DMS114 treated with DMSO at 0.1 percent for 48 hours (cell line): ENCODE measurements around the gene EGLN1.
"Not testable (repeated sequence)": the region's sequence is repeated elsewhere in the genome, so short reads cannot be mapped to it uniquely, and the experiment has no call there.

Source experiments
- DNase-seq: peaks from one replicate; lab custom pipeline; 2025; ENCODE audit not compliant: unreplicated experiment; lab: John Stamatoyannopoulos, UW

The EGLN1 gene

GRCh38 chr1:231364192-231364591 lies 57.9 kb downstream of the EGLN1 start:
- DNase-seq = no peak

GRCh38 chr1:231363624-231364023 lies 58.5 kb downstream of the EGLN1 start:
- DNase-seq = no peak

- DNase-seq = no peak
These were observed 59.8 kb downstream of the EGLN1 start for GRCh38 chr1:231362325-231362724.

GRCh38 chr1:231359113-231359512 lies 63.0 kb downstream of the EGLN1 start:
- DNase-seq = no peak

GRCh38 chr1:231357831-231358354 lies 64.2 kb downstream of the EGLN1 start:
- peak; percentile 63 for DNase-seq

GRCh38 chr1:231357187-231357772 lies 64.8 kb downstream of the EGLN1 start:
- no peak for DNase-seq

- DNase-seq = no peak
These were observed 66.9 kb downstream of the EGLN1 start for GRCh38 chr1:231355171-231355570.

GRCh38 chr1:231354330-231355020 lies 67.6 kb downstream of the EGLN1 start:
- DNase-seq = no peak

- no peak for DNase-seq
These were observed 69.0 kb downstream of the EGLN1 start for GRCh38 chr1:231353086-231353485.

GRCh38 chr1:231351816-231352215 lies 70.3 kb downstream of the EGLN1 start:
- DNase-seq = no peak

GRCh38 chr1:231348856-231349255 lies 73.2 kb downstream of the EGLN1 start:
- not testable (repeated sequence) for DNase-seq

GRCh38 chr1:231348442-231348841 lies 73.6 kb downstream of the EGLN1 start:
- DNase-seq = no peak

- DNase-seq = no peak
These were observed 74.1 kb downstream of the EGLN1 start for GRCh38 chr1:231347961-231348360.

GRCh38 chr1:231340328-231341013 lies 81.6 kb downstream of the EGLN1 start:
- DNase-seq = no peak

GRCh38 chr1:231338270-231339128 lies 83.6 kb downstream of the EGLN1 start, which contains the start of gene SPRTN:
Gene SPRTN, plus strand, starts transcription at chr1:231338293. Its CDS starts 91 bp downstream, at chr1:231338384.
- no peak for DNase-seq

GRCh38 chr1:231337472-231338269 lies 84.4 kb downstream of the EGLN1 start, which contains the start of gene EXOC8:
Gene EXOC8, minus strand, starts transcription at chr1:231337852. Its CDS starts 107 bp downstream, at chr1:231337745.
- peak; percentile 95 for DNase-seq

GRCh38 chr1:231337043-231337471 lies 85.0 kb downstream of the EGLN1 start:
- DNase-seq = no peak

- DNase-seq = no peak
These were observed 86.2 kb downstream of the EGLN1 start for GRCh38 chr1:231335663-231336602.

- no peak for DNase-seq
These were observed 87.1 kb downstream of the EGLN1 start for GRCh38 chr1:231334952-231335351.
